ENCODE data around the gene MUCL3.

GRCh38 chr6:30902709-30903108, 38.1 kb upstream of the MUCL3 start:
- TF ChIP-seq CTCF (IDR thresholded peaks at IDR 0.05), result no peak
- no peak for TF ChIP-seq POLR2A (IDR thresholded peaks at IDR 0.05)
